Central memory CD8-positive, alpha-beta T cell (primary cell): Measurements from ENCODE around the gene EDDM3A.
"Not testable (repeated sequence)": the region's sequence is repeated elsewhere in the genome, so short reads cannot be mapped to it uniquely, and the experiment has no call there.

Experiments
- ATAC-seq: fragments of 150-1000 bp; cut with Tn5 transposase; replicated peaks from 2 replicates; pipeline ENCODE4 v1.10.0; 2022; ENCODE audit warnings: mild to moderate bottlenecking, moderate FRiP score, moderate number of reproducible peaks; ENCODE audit not compliant: poor library complexity, severe bottlenecking; ENCODE audit errors: extremely low read depth
- DNase-seq, 2 donors: peaks; one replicate each; pipeline ENCODE4 v3.0.0; 2021; ENCODE audit warnings: low spot score in 2 of 2
- H3K27ac Mint-ChIP-seq: one replicate; pipeline ENCODE4 v1.8.0; 2022; ENCODE audit warnings: low read depth, mild to moderate bottlenecking, moderate library complexity, mixed read lengths
- H3K27me3 Mint-ChIP-seq: one replicate; pipeline ENCODE4 v1.8.0; 2022; ENCODE audit warnings: mixed read lengths
- H3K36me3 Mint-ChIP-seq: one replicate; pipeline ENCODE4 v1.8.0; 2022; ENCODE audit warnings: mild to moderate bottlenecking, moderate library complexity, mixed read lengths; ENCODE audit not compliant: insufficient read depth
- H3K4me1 Mint-ChIP-seq: one replicate; pipeline ENCODE4 v1.8.0; 2022; ENCODE audit warnings: mixed read lengths
- H3K4me3 Mint-ChIP-seq: one replicate; pipeline ENCODE4 v1.8.0; 2022; ENCODE audit warnings: mild to moderate bottlenecking, moderate library complexity, mixed read lengths
- H3K9me3 Mint-ChIP-seq: one replicate; pipeline ENCODE4 v1.8.0; 2022; ENCODE audit warnings: mixed read lengths

The EDDM3A gene, protein sequence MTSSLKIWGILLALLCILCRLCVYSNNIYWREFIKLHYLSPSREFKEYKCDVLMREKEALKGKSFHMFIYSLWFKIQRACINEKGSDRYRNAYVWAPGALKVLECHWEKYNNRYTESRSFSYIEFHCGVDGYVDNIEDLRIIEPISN

DNA sequence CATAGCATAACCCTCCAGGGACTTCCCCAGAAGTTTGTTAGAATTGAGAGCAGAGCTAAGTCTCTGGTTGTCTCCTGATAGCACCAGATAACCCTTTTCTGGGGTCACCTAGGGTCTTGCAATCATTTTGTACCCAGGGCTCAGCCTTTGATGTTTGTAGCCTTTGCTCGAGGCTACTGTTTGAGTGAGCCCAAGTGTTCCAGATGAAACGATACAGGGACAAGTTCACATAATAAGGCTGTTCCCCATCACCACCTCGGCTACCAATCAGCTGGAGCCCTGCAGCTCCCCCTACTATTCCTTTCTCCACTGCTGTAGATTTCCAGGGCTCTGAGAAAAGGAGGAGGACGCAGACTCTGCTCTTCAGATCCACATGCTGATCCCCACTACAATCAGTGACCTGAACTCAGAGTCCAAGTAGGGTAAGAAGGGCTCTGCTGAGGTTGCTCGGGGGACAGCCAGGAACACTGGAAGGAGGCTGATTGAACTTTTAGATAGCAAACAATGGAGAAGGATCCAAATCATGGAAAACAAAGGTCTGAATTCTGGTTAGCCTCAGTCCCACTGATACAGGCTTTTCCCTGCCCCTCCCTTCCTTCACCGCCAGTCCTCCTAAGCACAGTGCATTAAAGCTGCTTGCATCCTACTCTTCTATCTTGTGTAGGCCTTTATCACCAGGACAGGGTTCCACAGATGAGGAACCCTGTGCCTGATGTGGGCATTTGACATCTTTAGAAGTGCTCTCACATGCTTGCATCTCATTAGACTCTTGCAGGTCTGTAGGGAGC, at the start of gene EDDM3A:
Gene EDDM3A (plus strand): TSS at position 317 of the 788 bp plus-strand sequence. CDS start 1,694 bp downstream, outside the sequence.
- no peak for ATAC-seq
- DNase-seq = no peak
- no peaks in the 10 kb centered on the region for H3K9me3 Mint-ChIP-seq
- no peaks in the 10 kb centered on the region for H3K36me3 Mint-ChIP-seq
- H3K4me1 Mint-ChIP-seq = no peaks in the 10 kb centered on the region
- no peak within 1 kb of the TSS for H3K27ac Mint-ChIP-seq
- H3K27me3 Mint-ChIP-seq = peaks cover 41% of the 10 kb centered on the region
- no peak within 1 kb of the TSS for H3K4me3 Mint-ChIP-seq

DNA sequence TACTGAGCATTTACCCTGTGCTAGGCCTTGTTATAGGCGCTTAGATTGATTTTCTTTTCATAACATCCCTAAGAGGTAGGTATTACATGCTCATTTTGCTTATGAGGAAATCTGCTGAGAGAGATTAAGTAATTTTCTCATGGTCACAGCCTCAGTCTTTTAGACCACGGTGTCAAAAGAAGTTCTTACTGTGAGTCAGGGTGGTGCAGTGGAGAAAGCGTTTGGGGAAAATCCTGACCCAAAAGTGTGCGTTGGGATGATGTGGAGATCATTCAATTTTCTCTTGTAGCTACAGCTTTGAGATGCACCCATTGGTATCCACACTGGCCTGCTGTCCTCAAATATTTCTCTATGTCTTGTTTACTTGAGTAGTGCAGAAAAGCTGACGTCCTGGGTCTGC, 48.9 kb upstream of the EDDM3A start:
- Mint-ChIP-seq H3K9me3 (no peaks in the 10 kb centered on the region), H3K27me3 (no peaks in the 10 kb centered on the region), H3K4me3 (no peak overlapping the region), H3K27ac (no peak overlapping the region), H3K4me1 (no peaks in the 10 kb centered on the region), H3K36me3 (peaks cover 2% of the 10 kb centered on the region)
- no peak for ATAC-seq
- DNase-seq = no peak

DNA sequence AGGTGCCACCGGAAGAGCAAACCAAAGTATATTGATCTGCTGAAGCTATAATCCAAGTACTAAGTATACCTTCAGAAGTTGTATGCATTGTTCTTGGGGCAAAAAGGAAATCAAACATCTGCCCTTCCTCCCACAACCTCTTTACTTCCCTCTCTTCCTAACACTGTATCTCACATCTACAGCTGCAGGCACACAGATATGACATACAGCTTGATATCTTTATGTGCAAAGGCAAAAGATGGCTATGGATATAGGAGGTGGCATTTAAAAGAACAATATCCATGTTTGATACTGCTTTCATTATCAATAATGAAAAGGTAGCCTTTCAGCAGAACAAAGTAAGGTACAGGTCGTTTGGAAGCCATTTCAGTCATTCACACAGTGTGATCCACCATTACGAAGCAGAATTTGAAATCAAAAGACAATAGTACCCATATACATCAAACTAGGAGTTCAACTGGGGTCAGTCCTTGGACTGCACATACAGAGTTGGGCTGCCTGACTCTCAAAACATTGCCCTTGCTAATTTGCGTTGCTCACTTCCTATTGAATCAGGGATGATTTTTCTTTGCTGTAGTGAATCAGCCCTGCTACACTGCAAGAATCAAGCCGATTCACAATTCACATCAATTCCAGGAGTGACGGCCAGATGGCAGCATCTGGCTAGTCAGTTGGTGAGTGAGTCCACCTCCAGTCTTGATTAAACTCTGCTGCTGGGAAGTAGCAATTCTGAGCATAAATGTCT, 48.2 kb upstream of the EDDM3A start:
- H3K27ac Mint-ChIP-seq = no peak overlapping the region
- H3K27me3 Mint-ChIP-seq = no peaks in the 10 kb centered on the region
- peaks cover 2% of the 10 kb centered on the region for H3K36me3 Mint-ChIP-seq
- DNase-seq = peak; percentile 39 to 46
- no peaks in the 10 kb centered on the region for H3K9me3 Mint-ChIP-seq
- no peak overlapping the region for H3K4me3 Mint-ChIP-seq
- no peak for ATAC-seq
- H3K4me1 Mint-ChIP-seq = no peaks in the 10 kb centered on the region

DNA sequence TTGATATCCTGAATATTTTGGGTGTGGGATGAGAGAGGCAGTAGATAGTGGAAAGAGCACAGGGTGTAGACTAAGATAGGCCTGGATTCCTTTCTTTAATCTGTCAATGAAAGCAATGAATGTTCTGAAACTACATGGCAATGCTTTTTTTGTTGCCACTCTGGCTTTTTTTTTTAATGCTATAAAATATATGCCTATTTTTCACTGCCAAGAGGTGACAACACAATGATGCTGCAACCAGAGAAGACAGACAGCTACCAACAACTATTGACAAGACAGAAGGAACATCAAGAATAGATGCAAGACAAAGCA, 47.7 kb upstream of the EDDM3A start:
- Mint-ChIP-seq H3K27me3 (no peaks in the 10 kb centered on the region), H3K27ac (no peak overlapping the region), H3K4me1 (no peaks in the 10 kb centered on the region), H3K4me3 (no peak overlapping the region), H3K9me3 (no peaks in the 10 kb centered on the region), H3K36me3 (peaks cover 2% of the 10 kb centered on the region)
- ATAC-seq (no peak), DNase-seq (no peak)

DNA sequence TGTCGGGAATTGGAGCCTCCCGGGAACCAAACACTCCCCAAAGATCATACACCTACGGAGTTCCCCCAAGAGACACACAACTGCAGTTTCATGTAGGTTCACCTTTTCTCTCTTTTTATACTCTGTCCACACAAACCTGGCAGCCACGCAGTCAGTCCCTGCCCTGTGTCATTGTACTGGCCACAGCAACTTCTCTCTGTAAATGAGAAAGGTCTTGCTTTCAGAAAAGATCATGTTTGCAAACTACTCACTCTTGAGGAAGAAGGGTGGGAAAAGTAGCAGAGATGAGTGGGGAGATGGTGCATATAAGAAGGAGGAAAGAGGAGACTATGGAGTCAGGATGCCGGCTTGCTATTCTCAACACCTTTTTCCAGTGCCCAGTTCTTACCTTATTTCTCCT, 46.8 kb upstream of the EDDM3A start:
- Mint-ChIP-seq H3K27ac (no peak overlapping the region), H3K9me3 (no peaks in the 10 kb centered on the region), H3K36me3 (no peaks in the 10 kb centered on the region), H3K27me3 (no peaks in the 10 kb centered on the region), H3K4me3 (no peak overlapping the region), H3K4me1 (no peaks in the 10 kb centered on the region)
- ATAC-seq = no peak
- no peak for DNase-seq

DNA sequence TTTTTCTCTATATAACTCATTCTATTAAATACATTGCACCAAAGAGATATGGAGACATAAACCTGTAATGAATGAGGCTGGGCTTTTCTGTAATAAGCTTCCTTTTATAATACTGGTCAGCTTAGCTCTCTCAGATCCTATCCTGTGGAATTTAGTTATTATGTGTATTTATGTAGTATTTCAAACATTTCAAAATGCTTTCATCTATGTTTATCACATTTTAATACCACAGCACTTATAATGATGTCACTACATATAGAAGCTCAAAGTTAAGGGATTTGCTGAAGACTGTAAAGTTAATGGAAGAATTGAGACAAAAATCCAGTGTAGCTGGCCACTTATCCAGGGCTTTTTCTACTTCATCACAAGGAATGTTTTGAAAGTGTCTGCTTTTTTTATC, 45.8 kb upstream of the EDDM3A start:
- no peak for ATAC-seq
- H3K27me3 Mint-ChIP-seq = no peaks in the 10 kb centered on the region

DNA sequence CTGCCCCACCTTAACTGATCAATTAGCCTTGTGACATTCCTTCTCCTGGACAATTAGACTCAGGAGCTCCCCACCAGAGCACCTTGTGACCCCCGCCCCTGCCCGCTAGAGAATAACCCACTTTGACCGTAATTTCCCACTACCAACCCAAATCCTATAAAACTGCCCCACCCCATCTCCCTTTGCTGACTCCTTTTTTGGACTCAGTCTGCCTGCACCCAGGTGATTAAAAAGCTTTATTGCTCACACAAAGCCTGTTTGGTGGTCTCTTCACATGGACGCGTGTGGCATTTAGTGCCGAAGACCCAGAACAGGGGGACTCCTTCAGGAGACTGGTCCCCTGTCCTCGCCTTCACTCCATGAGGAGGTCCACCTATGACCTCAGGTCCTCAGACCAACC, 44.7 kb upstream of the EDDM3A start:
- H3K36me3 Mint-ChIP-seq, ATAC-seq, H3K27me3 Mint-ChIP-seq: not testable (repeated sequence)

More for the DNA sequence above, 45.8 kb upstream of the EDDM3A start:
- no peak overlapping the region for H3K27ac Mint-ChIP-seq
- no peaks in the 10 kb centered on the region for H3K9me3 Mint-ChIP-seq
- no peak overlapping the region for H3K4me3 Mint-ChIP-seq
- no peaks in the 10 kb centered on the region for H3K4me1 Mint-ChIP-seq
- H3K36me3 Mint-ChIP-seq = no peaks in the 10 kb centered on the region
- no peak for DNase-seq

DNA sequence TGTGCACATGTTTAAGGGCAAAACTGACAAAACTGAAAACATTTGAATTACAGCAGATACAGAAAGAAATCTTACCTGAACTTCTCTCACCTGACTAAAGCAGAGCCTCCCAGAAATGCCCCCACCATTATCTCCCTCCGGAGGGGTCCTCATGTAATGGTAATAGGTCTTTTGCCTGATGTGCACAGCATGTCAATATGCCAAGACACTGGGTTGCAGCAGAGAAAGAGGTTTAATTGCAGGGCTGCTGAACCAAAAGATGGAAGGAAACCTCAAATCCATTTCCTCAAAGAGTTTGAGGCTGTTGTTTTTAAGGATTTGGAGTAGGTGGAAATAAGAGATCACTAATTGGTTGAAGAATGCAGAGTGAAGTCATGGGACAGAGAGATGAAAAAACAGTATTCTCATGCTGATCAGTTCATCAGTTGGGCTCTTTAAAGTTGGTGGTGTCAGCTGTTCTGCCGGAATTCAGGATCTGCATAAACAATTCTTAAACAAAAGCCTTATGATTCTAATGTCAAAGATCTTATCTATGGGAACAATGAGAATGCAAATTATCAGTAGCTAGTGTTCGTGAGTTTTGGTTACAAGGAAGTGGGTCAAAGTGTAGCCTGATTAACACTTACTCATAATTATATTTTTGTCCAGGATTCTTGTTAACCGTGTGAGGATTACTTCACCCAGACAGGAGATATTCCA, 38.9 kb upstream of the EDDM3A start:
- Mint-ChIP-seq H3K27me3 (no peaks in the 10 kb centered on the region), H3K4me1 (no peaks in the 10 kb centered on the region), H3K4me3 (no peak overlapping the region), H3K9me3 (no peaks in the 10 kb centered on the region), H3K36me3 (no peaks in the 10 kb centered on the region), H3K27ac (no peak overlapping the region)
- ATAC-seq = no peak
- DNase-seq = no peak

More for the DNA sequence above, 44.7 kb upstream of the EDDM3A start:
- DNase-seq, H3K27ac Mint-ChIP-seq, H3K9me3 Mint-ChIP-seq, H3K4me1 Mint-ChIP-seq, H3K4me3 Mint-ChIP-seq: not testable (repeated sequence)

DNA sequence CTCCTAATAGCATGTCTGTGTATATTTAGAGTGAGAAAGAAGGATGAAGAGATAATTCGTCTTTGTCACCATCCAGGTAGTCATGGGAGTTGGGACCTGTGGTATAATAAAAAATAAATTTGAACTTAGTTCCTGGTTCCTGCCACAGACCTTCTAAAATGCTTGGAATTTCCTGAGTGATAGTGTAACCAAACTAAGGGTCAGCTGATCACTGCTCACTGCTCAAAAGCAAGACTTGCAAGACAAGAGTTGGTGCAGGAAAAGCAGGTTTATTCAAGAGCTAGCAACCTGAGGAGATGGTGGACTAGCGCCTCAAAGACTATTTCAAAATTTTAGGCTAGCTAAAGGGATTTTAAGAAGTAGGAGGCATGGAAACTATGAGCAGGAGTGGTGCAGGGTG, 38.1 kb upstream of the EDDM3A start:
- H3K4me1 Mint-ChIP-seq = no peaks in the 10 kb centered on the region
- H3K4me3 Mint-ChIP-seq = no peak overlapping the region
- H3K27me3 Mint-ChIP-seq = no peaks in the 10 kb centered on the region
- H3K27ac Mint-ChIP-seq = no peak overlapping the region
- ATAC-seq (no peak), DNase-seq (no peak)
- H3K9me3 Mint-ChIP-seq = no peaks in the 10 kb centered on the region
- no peaks in the 10 kb centered on the region for H3K36me3 Mint-ChIP-seq

DNA sequence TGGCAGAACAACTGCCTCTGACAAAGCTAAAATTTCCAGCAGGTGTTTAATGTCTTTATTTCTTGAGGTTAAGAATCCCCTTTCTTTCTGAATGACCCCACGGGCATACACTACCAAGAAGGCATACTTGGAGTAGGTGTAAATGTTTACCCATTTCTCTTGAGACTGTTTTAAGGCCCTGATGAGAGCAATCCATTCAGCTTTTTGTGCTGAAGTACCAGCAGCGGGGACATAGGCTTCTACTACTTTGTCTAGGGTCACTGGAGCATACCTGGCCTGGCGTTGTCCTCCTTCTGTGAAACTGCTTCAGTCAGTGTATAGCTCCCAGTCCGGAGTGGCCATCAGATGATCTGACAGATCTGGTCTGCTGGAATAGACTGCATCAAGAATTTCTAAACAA, 34.4 kb upstream of the EDDM3A start:
- H3K27me3 Mint-ChIP-seq = peaks cover 1% of the 10 kb centered on the region
- DNase-seq (no peak), ATAC-seq (no peak)
- H3K27ac Mint-ChIP-seq = no peak overlapping the region
- H3K9me3 Mint-ChIP-seq = no peaks in the 10 kb centered on the region
- no peak overlapping the region for H3K4me3 Mint-ChIP-seq
- H3K4me1 Mint-ChIP-seq = no peaks in the 10 kb centered on the region
- no peaks in the 10 kb centered on the region for H3K36me3 Mint-ChIP-seq

DNA sequence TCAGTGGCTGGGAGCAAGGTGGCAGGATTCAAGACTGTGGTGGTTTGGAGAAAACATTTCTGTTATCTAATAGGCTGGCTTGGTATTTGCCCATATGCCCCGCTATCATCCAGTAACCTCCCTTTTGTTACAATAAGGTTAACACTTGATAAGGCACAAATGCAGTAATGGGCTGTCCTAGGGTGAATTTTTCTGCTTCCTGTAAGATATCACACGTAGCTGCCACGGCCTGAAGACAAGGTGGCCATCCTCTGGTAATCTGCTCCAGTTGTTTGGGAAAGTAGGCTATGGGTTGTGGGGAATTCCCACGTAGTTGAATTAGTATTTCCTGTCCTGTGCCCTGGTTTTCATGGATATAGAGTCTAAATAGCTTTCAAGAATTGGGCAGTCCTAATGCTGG, 34.0 kb upstream of the EDDM3A start:
- Mint-ChIP-seq H3K27ac (no peak overlapping the region), H3K4me1 (no peaks in the 10 kb centered on the region), H3K9me3 (no peaks in the 10 kb centered on the region), H3K36me3 (no peaks in the 10 kb centered on the region), H3K4me3 (no peak overlapping the region), H3K27me3 (peaks cover 6% of the 10 kb centered on the region)
- ATAC-seq = no peak
- DNase-seq = no peak

DNA sequence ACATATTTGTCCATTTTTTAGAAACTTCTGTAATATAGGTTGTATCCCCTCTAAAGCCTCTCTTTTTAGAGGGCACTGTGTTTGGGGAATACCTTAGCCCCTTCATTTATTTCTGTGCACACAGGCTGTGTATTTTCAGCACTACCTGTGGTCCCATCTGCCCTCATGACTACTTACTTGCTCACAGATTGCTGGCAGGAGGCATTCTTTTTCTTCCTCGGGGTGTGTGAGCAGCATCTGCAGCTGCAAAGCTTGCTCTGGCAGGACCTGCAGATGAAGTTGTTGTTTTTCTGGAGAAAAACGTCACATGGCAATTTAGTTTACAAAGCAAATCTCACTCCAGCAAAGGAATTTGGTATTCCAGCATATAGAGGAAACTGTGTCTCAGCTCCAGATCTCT, 32.8 kb upstream of the EDDM3A start:
- DNase-seq (no peak), ATAC-seq (no peak)
- Mint-ChIP-seq H3K4me3 (no peak overlapping the region), H3K36me3 (no peaks in the 10 kb centered on the region), H3K9me3 (no peaks in the 10 kb centered on the region), H3K4me1 (no peaks in the 10 kb centered on the region), H3K27ac (no peak overlapping the region), H3K27me3 (peaks cover 18% of the 10 kb centered on the region)
